GM18498 (cell line): Measurements from ENCODE around the gene SPDYE8.
"Not testable (repeated sequence)": the region's sequence is repeated elsewhere in the genome, so short reads cannot be mapped to it uniquely, and the experiment has no call there.

Source experiments
- ATAC-seq: cut with Tn5 transposase; IDR thresholded peaks from one replicate; pipeline ENCODE4 v1.9.1; 2021; ENCODE audit warnings: mild to moderate bottlenecking, moderate library complexity; ENCODE audit not compliant: unreplicated experiment

The SPDYE8 gene

GRCh38 chr7:73029666-73030065 lies at the start of gene SPDYE8:
SPDYE8 (minus strand) TSS chr7:73029766; CDS start chr7:73027966, 1,800 bp downstream.
- not testable (repeated sequence) for ATAC-seq

- not testable (repeated sequence) for ATAC-seq
These were observed 28.2 kb upstream of the SPDYE8 start, which contains the start of gene SPDYE11 for GRCh38 chr7:73057811-73058210. SPDYE11 (minus strand) TSS chr7:73057911; CDS start chr7:73056111, 1,800 bp downstream.

- not testable (repeated sequence) for ATAC-seq
These were observed 23.1 kb downstream of the SPDYE8 start for GRCh38 chr7:73006491-73006890.

GRCh38 chr7:73005693-73006447 lies 23.7 kb downstream of the SPDYE8 start:
- peak; percentile 81 for ATAC-seq

GRCh38 chr7:73005356-73005692 lies 24.2 kb downstream of the SPDYE8 start:
- peak; percentile 79 for ATAC-seq

GRCh38 chr7:72997887-72998468 lies 31.6 kb downstream of the SPDYE8 start:
- not testable (repeated sequence) for ATAC-seq

- not testable (repeated sequence) for ATAC-seq
These were observed 32.1 kb downstream of the SPDYE8 start for GRCh38 chr7:72997447-72997846.

- ATAC-seq: not testable (repeated sequence)
These were observed 34.1 kb downstream of the SPDYE8 start for GRCh38 chr7:72995484-72995883.

- not testable (repeated sequence) for ATAC-seq
These were observed 39.2 kb downstream of the SPDYE8 start for GRCh38 chr7:72990146-72990913.

GRCh38 chr7:72982084-72982483 lies 47.5 kb downstream of the SPDYE8 start:
- ATAC-seq: not testable (repeated sequence)

- ATAC-seq: not testable (repeated sequence)
These were observed 49.2 kb downstream of the SPDYE8 start for GRCh38 chr7:72980382-72980781.

GRCh38 chr7:72976434-72976833 lies 53.1 kb downstream of the SPDYE8 start:
- not testable (repeated sequence) for ATAC-seq

GRCh38 chr7:72975656-72976286 lies 53.8 kb downstream of the SPDYE8 start:
- not testable (repeated sequence) for ATAC-seq

GRCh38 chr7:72974781-72975180 lies 54.8 kb downstream of the SPDYE8 start:
- not testable (repeated sequence) for ATAC-seq

- ATAC-seq: not testable (repeated sequence)
These were observed 58.1 kb downstream of the SPDYE8 start for GRCh38 chr7:72971505-72971904.
